ENCODE data around the gene LIN37. TPM values are rescaled to one million over a fixed set of nuclear protein-coding genes. Genes with fewer than 3 reads are reported as not detected.

LIN37 gene
- total and polyA plus RNA-seq, 2 experiments from 2014 or later: 4.3 to 6.8 TPM

GRCh38 chr19:35755131-35755549 lies 6.8 kb downstream of the LIN37 start:
- Histone ChIP-seq H3F3A (replicated peaks; ENCODE audit: low read depth) (0 out of 2 replicates have a peak, but pooled peaks cover 6% of the 10 kb centered on the region), H3K4me3 (peak overlapping the region; percentile 94), H3K4me2 (peak overlapping the region; percentile 93), H3K4me1 (ENCODE audit: insufficient read depth) (peaks cover 4% of the 10 kb centered on the region), H3K9me2 (ENCODE audit: insufficient read depth) (no peaks in the 10 kb centered on the region), H3K79me2 (replicated peaks; ENCODE audit: insufficient read depth) (peaks cover 13% of the 10 kb centered on the region), H3K27ac (ENCODE audit: low read depth) (no peak overlapping the region), H2AFZ (peak overlapping the region; percentile 90), H3K27me3 (ENCODE audit: insufficient read depth) (peaks cover 28% of the 10 kb centered on the region), H3K36me3 (ENCODE audit: insufficient read depth) (0 out of 2 replicates have a peak, but pooled peaks cover under 1% of the 10 kb centered on the region), H4K20me1 (replicated peaks; ENCODE audit: insufficient read depth) (no peaks in the 10 kb centered on the region; the same call in 1 of the 2 replicates)
- H3K27ac Mint-ChIP-seq: no peak overlapping the region
- ATAC-seq: peak; percentile 2; the same call in 2 of the 3 replicates
- TF ChIP-seq, protein P1, sequence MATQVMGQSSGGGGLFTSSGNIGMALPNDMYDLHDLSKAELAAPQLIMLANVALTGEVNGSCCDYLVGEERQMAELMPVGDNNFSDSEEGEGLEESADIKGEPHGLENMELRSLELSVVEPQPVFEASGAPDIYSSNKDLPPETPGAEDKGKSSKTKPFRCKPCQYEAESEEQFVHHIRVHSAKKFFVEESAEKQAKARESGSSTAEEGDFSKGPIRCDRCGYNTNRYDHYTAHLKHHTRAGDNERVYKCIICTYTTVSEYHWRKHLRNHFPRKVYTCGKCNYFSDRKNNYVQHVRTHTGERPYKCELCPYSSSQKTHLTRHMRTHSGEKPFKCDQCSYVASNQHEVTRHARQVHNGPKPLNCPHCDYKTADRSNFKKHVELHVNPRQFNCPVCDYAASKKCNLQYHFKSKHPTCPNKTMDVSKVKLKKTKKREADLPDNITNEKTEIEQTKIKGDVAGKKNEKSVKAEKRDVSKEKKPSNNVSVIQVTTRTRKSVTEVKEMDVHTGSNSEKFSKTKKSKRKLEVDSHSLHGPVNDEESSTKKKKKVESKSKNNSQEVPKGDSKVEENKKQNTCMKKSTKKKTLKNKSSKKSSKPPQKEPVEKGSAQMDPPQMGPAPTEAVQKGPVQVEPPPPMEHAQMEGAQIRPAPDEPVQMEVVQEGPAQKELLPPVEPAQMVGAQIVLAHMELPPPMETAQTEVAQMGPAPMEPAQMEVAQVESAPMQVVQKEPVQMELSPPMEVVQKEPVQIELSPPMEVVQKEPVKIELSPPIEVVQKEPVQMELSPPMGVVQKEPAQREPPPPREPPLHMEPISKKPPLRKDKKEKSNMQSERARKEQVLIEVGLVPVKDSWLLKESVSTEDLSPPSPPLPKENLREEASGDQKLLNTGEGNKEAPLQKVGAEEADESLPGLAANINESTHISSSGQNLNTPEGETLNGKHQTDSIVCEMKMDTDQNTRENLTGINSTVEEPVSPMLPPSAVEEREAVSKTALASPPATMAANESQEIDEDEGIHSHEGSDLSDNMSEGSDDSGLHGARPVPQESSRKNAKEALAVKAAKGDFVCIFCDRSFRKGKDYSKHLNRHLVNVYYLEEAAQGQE (IDR thresholded peaks at IDR 0.05; ENCODE audit: unreplicated experiment): no peak
- no peak for TF ChIP-seq CTCF (conservative IDR thresholded peaks at IDR 0.05; ENCODE audit: low read depth in 2 of 2)
- no peak for TF ChIP-seq JUNB (IDR thresholded peaks at IDR 0.05; ENCODE audit: unreplicated experiment)
- TF ChIP-seq EZH2 (IDR thresholded peaks at IDR 0.05; ENCODE audit: low read depth, unreplicated experiment): no peak
- TF ChIP-seq NANOG (IDR thresholded peaks at IDR 0.05; ENCODE audit: borderline replicate concordance): no peak
- no peak for TF ChIP-seq EZH2phosphoT487 (IDR thresholded peaks at IDR 0.05; ENCODE audit: unreplicated experiment)
- TF ChIP-seq, protein P2, sequence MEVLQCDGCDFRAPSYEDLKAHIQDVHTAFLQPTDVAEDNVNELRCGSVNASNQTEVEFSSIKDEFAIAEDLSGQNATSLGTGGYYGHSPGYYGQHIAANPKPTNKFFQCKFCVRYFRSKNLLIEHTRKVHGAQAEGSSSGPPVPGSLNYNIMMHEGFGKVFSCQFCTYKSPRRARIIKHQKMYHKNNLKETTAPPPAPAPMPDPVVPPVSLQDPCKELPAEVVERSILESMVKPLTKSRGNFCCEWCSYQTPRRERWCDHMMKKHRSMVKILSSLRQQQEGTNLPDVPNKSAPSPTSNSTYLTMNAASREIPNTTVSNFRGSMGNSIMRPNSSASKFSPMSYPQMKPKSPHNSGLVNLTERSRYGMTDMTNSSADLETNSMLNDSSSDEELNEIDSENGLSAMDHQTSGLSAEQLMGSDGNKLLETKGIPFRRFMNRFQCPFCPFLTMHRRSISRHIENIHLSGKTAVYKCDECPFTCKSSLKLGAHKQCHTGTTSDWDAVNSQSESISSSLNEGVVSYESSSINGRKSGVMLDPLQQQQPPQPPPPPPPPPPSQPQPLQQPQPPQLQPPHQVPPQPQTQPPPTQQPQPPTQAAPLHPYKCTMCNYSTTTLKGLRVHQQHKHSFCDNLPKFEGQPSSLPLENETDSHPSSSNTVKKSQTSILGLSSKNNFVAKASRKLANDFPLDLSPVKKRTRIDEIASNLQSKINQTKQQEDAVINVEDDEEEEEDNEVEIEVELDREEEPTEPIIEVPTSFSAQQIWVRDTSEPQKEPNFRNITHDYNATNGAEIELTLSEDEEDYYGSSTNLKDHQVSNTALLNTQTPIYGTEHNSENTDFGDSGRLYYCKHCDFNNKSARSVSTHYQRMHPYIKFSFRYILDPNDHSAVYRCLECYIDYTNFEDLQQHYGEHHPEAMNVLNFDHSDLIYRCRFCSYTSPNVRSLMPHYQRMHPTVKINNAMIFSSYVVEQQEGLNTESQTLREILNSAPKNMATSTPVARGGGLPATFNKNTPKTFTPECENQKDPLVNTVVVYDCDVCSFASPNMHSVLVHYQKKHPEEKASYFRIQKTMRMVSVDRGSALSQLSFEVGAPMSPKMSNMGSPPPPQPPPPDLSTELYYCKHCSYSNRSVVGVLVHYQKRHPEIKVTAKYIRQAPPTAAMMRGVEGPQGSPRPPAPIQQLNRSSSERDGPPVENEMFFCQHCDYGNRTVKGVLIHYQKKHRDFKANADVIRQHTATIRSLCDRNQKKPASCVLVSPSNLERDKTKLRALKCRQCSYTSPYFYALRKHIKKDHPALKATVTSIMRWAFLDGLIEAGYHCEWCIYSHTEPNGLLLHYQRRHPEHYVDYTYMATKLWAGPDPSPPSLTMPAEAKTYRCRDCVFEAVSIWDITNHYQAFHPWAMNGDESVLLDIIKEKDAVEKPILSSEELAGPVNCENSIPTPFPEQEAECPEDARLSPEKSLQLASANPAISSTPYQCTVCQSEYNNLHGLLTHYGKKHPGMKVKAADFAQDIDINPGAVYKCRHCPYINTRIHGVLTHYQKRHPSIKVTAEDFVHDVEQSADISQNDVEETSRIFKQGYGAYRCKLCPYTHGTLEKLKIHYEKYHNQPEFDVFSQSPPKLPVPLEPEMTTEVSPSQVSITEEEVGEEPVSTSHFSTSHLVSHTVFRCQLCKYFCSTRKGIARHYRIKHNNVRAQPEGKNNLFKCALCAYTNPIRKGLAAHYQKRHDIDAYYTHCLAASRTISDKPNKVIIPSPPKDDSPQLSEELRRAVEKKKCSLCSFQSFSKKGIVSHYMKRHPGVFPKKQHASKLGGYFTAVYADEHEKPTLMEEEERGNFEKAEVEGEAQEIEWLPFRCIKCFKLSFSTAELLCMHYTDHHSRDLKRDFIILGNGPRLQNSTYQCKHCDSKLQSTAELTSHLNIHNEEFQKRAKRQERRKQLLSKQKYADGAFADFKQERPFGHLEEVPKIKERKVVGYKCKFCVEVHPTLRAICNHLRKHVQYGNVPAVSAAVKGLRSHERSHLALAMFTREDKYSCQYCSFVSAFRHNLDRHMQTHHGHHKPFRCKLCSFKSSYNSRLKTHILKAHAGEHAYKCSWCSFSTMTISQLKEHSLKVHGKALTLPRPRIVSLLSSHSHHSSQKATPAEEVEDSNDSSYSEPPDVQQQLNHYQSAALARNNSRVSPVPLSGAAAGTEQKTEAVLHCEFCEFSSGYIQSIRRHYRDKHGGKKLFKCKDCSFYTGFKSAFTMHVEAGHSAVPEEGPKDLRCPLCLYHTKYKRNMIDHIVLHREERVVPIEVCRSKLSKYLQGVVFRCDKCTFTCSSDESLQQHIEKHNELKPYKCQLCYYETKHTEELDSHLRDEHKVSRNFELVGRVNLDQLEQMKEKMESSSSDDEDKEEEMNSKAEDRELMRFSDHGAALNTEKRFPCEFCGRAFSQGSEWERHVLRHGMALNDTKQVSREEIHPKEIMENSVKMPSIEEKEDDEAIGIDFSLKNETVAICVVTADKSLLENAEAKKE (CRISPR knock-in tag; IDR thresholded peaks at IDR 0.05): no peak
- no peak for TF ChIP-seq ETS1 (IDR thresholded peaks at IDR 0.05)
- no peak for TF ChIP-seq ZNF331 (CRISPR knock-in tag; IDR thresholded peaks at IDR 0.05; ENCODE audit: low read depth)
- no peak for TF ChIP-seq STAT1 (IDR thresholded peaks at IDR 0.05; ENCODE audit: unreplicated experiment)
- no peak for TF ChIP-seq ZNF114 (CRISPR knock-in tag; IDR thresholded peaks at IDR 0.05)
- TF ChIP-seq POLR2AphosphoS5 (IDR thresholded peaks at IDR 0.05; ENCODE audit: low read depth): no peak
- no peak for TF ChIP-seq CREB1 (CRISPR knock-in tag; IDR thresholded peaks at IDR 0.05; ENCODE audit: low read depth)
- H3K27me3 Mint-ChIP-seq (ENCODE audit: insufficient read depth, low read depth, poor library complexity): peaks cover 38% of the 10 kb centered on the region
- no peaks in the 10 kb centered on the region; the same call in 2 of the 3 replicates for H3K9me3 Mint-ChIP-seq
- peak overlapping the region; percentile 69 for H3K4me3 Mint-ChIP-seq
- peak; percentile 21 for DNase-seq (ENCODE audit: low spot score)
- peaks cover 10% of the 10 kb centered on the region; the same call in 2 of the 3 replicates for H3K36me3 Mint-ChIP-seq (ENCODE audit: low read depth)
- peaks cover 15% of the 10 kb centered on the region for H3K4me1 Mint-ChIP-seq

All from GM23338 (cell line).